ENCODE measurements around the gene CCDC34. TPM values are rescaled to one million over a fixed set of nuclear protein-coding genes. Genes with fewer than 3 reads are reported as not detected.
A peak's percentile ranks its signal among the peaks of the same experiment; 100 is the strongest.

The CCDC34 gene
- total and polyA plus RNA-seq, 12 donors, result 1.1 to 10.7 (median 3.3) TPM

DNA sequence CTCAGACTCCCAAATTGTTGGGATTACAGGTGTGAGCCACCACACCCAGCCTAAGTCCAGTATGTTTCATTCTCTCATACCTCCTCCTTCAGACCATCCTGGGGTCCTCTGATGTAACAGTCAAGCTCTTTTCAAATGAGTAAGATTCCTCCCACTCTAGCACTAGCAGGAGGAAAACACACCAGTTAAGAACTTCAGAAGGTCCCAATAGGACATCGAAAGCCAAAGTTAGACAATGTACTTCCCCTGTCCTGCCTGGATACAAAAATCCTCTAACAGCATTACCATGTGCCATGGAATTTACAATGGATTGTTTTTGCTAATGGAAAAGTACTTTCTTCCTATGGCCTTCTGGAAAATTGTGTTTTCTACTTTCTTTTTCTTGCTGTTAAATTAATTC, 67.1 kb downstream of the CCDC34 start:
- peak overlapping the region in 5 of 10 donors; percentile 7 to 65 (median 45) for H3K27ac ChIP-seq
- H3K4me3 ChIP-seq, result no peak overlapping the region
- ATAC-seq (peak in 5 of 8 donors; percentile 44 to 68 (median 60)), DNase-seq (no peak)
- TF ChIP-seq, protein P1, sequence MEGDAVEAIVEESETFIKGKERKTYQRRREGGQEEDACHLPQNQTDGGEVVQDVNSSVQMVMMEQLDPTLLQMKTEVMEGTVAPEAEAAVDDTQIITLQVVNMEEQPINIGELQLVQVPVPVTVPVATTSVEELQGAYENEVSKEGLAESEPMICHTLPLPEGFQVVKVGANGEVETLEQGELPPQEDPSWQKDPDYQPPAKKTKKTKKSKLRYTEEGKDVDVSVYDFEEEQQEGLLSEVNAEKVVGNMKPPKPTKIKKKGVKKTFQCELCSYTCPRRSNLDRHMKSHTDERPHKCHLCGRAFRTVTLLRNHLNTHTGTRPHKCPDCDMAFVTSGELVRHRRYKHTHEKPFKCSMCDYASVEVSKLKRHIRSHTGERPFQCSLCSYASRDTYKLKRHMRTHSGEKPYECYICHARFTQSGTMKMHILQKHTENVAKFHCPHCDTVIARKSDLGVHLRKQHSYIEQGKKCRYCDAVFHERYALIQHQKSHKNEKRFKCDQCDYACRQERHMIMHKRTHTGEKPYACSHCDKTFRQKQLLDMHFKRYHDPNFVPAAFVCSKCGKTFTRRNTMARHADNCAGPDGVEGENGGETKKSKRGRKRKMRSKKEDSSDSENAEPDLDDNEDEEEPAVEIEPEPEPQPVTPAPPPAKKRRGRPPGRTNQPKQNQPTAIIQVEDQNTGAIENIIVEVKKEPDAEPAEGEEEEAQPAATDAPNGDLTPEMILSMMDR (IDR thresholded peaks at IDR 0.05), result no peak
- peaks cover 0 to 11% (median 0%) of the 10 kb centered on the region in 11 donors for H3K9me3 ChIP-seq
- no peaks in the 10 kb centered on the region for H3K27me3 ChIP-seq
- H3K36me3 ChIP-seq, result no peaks in the 10 kb centered on the region
- intact Hi-C loops (cut with DNase I), result loop anchor here in 8 of 10 donors (1.0 to 10.0 kb wide), 7 partner anchors 111 to 191 kb away; no protein-coding TSS in a partner anchor
- peaks cover 0 to 13% (median 0%) of the 10 kb centered on the region in 9 donors for H3K4me1 ChIP-seq
- WGBS, 2 donors, result 56 to 64% methylated on average over 1 of the region's 1 CpG

DNA sequence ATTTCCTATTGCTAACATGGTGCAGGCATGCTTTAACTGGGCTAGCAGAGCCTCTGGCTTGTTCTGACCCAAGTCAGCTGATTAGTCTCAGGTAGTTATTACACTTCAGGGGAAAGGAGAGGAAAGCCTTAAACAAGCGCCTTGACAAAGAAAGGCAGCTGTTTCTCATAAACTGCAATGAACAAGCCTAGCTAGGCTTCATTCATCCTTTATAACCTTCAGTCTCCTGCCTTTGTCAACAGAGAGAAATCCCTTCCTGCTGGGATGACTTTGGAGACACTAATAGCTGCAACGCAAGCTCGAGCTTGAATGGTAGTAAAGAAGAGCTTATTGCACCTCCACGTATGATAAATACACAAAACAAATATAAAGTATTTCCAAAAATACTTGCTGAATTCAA, 68.4 kb downstream of the CCDC34 start:
- Histone ChIP-seq H3K4me1 (peaks cover 0 to 21% (median 0%) of the 10 kb centered on the region in 9 donors), H3K4me3 (no peak overlapping the region), H3K9me3 (peaks cover 0 to 11% (median 0%) of the 10 kb centered on the region in 11 donors), H3K27ac (no peak overlapping the region), H3K27me3 (no peaks in the 10 kb centered on the region), H3K36me3 (no peaks in the 10 kb centered on the region)
- ATAC-seq, result no peak
- whole genome bisulfite sequencing, 2 donors, result 89 to 93% methylated on average over 4 of the region's 4 CpGs
- DNase-seq, result no peak
- TF ChIP-seq, protein P1 (IDR thresholded peaks at IDR 0.05), result no peak
- intact Hi-C loops (cut with DNase I), result loop anchor here in 6 of 10 donors (5.0 to 10.0 kb wide), 5 partner anchors 110 to 193 kb away; no protein-coding TSS in a partner anchor

DNA sequence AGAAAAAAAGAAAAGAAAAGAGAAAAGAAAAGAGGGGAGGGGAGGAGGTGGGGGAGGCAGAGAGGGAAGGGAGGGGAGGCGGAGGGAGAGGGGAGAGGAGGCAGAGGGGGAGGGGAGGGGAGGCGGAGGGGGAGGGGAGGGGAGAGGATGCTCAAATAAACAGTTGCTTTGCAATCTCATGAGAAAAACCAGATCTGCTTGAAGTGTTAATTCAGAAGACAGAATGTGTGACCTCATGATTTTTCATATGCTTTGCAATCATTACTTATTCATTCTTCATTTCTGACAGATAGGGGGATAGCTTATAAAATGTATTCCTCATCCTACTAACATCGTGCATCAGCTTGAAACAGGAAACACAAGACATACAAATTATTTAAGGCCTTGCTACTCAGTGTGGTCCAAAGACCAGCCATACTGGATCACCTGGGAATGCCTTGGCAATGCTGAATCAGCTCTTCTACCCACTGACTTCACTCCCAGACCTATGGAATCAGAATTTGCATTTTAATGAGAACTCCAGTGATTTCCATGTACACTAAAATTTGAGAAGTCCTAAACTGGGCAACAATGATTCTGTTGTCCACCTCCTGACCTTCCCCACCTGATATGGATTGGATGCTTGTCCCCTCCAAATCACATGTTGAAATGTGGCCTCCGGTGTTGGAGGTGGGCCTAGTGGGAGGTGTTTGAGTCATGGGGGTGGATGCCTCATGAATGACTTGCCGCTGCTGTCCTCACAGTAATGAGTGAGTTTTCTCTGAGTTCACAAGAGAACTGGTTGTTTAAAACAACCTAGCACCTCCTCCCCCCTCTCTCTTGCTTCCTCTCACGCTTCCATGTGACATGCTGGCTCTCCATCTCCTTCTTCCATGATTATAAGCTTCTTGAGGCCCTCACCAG, 69.2 kb downstream of the CCDC34 start:
- TF ChIP-seq, protein P1 (IDR thresholded peaks at IDR 0.05), result no peak
- intact Hi-C loops (cut with DNase I), result loop anchor here in 3 of 10 donors (10.0 kb wide), 2 partner anchors 109 to 191 kb away; no protein-coding TSS in a partner anchor
- Histone ChIP-seq H3K9me3 (peaks cover 0 to 11% (median 0%) of the 10 kb centered on the region in 11 donors), H3K27me3 (no peaks in the 10 kb centered on the region), H3K27ac (no peak overlapping the region), H3K4me3 (no peak overlapping the region), H3K36me3 (no peaks in the 10 kb centered on the region), H3K4me1 (peaks cover 0 to 21% (median 0%) of the 10 kb centered on the region in 9 donors)
- WGBS, 2 donors, result 74 to 82% methylated on average over 6 of the region's 6 CpGs
- ATAC-seq (no peak), DNase-seq (no peak)

- Histone ChIP-seq H3K4me3 (no peak overlapping the region), H3K27ac (peak overlapping the region in 2 of 10 donors; percentile 13 to 15), H3K36me3 (no peaks in the 10 kb centered on the region), H3K27me3 (no peaks in the 10 kb centered on the region), H3K4me1 (peaks cover 0 to 21% (median 0%) of the 10 kb centered on the region in 9 donors), H3K9me3 (peaks cover 0 to 11% (median 0%) of the 10 kb centered on the region in 11 donors)
- ATAC-seq, result peak in 1 of 8 donors; percentile 24
- TF ChIP-seq, protein P1 (IDR thresholded peaks at IDR 0.05), result no peak
- intact Hi-C loops (cut with DNase I), result loop anchor here in 3 of 10 donors (10.0 kb wide), 2 partner anchors 108 to 192 kb away; no protein-coding TSS in a partner anchor
- DNase-seq, result no peak
- 35 to 57% methylated on average over 2 of the region's 2 CpGs for WGBS, 2 donors
These were observed 70.4 kb downstream of the CCDC34 start for GRCh38 chr11:27292637-27293010.

Data from heart right ventricle (tissue), 16 donors.